HG03064 (cell line): ENCODE measurements around the gene EDA.
"Not testable (repeated sequence)": the region's sequence is repeated elsewhere in the genome, so short reads cannot be mapped to it uniquely, and the experiment has no call there.

Source experiments
- ATAC-seq: cut with Tn5 transposase; IDR thresholded peaks from one replicate; pipeline ENCODE4 v1.9.1; 2021; ENCODE audit warnings: low read depth; ENCODE audit not compliant: unreplicated experiment

The EDA gene

GRCh38 chrX:69919749-69920148, 303.8 kb downstream of the EDA start:
- ATAC-seq, result no peak

GRCh38 chrX:69932323-69932722, 316.4 kb downstream of the EDA start:
- no peak for ATAC-seq

GRCh38 chrX:69948276-69948797, 332.4 kb downstream of the EDA start:
- no peak for ATAC-seq

GRCh38 chrX:69951753-69952152, 335.8 kb downstream of the EDA start:
- ATAC-seq, result no peak

GRCh38 chrX:69959712-69960111, 343.8 kb downstream of the EDA start:
- ATAC-seq, result no peak

GRCh38 chrX:69961365-69962072, 345.6 kb downstream of the EDA start:
- no peak for ATAC-seq

- no peak for ATAC-seq
These were observed 353.0 kb downstream of the EDA start for GRCh38 chrX:69968950-69969349.

- ATAC-seq, result no peak
These were observed 353.5 kb downstream of the EDA start for GRCh38 chrX:69969460-69969859.

GRCh38 chrX:69987691-69988090, 371.8 kb downstream of the EDA start:
- ATAC-seq, result no peak

- ATAC-seq, result no peak
These were observed 373.1 kb downstream of the EDA start for GRCh38 chrX:69988955-69989394.

GRCh38 chrX:69991685-69992084, 375.8 kb downstream of the EDA start:
- ATAC-seq, result no peak

GRCh38 chrX:69993494-69993893, 377.6 kb downstream of the EDA start:
- ATAC-seq, result no peak

- ATAC-seq, result no peak
These were observed 379.6 kb downstream of the EDA start for GRCh38 chrX:69995362-69996112.

GRCh38 chrX:69996113-69996468, 380.2 kb downstream of the EDA start:
- no peak for ATAC-seq

GRCh38 chrX:69998299-69998698, 382.4 kb downstream of the EDA start:
- ATAC-seq, result not testable (repeated sequence)

- ATAC-seq, result no peak
These were observed 385.4 kb downstream of the EDA start for GRCh38 chrX:70001269-70001668.

GRCh38 chrX:70001708-70002341, 385.9 kb downstream of the EDA start:
- no peak for ATAC-seq

GRCh38 chrX:70007946-70008345, 392.0 kb downstream of the EDA start:
- no peak for ATAC-seq

GRCh38 chrX:70009049-70009448, 393.1 kb downstream of the EDA start:
- ATAC-seq, result no peak

GRCh38 chrX:70009970-70010369, 394.1 kb downstream of the EDA start:
- no peak for ATAC-seq

- no peak for ATAC-seq
These were observed 396.8 kb downstream of the EDA start for GRCh38 chrX:70012756-70013155.
